Activated naive CD4-positive, alpha-beta T cell (primary cell): Measurements from ENCODE around the gene NOP16.
"Not testable (repeated sequence)": the region's sequence is repeated elsewhere in the genome, so short reads cannot be mapped to it uniquely, and the experiment has no call there.

Experiments
- DNase-seq, 4 experiments: peaks; one replicate each; lab custom pipeline; 2025; lab: John Stamatoyannopoulos, UW

NOP16 gene

DNA sequence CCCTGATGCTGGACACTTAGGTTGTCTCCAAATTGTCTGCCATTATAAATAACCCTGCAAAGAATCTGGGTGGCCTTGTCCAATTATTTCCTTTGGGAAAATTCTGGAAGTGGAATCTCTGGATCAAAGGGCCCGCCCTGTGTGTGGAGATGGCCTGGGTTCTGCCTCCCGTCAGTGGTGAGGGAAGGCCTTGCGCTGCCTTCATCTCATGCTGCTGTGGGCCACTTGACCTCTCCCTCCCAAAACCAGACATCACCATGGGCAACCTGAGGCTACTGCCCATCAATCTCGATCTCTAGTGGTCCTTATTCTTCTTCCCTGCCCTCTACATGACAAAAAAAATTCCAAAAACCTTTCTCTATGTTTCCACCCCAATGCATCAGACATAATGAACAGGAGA lies 21.4 kb upstream of the NOP16 start:
- no peak for DNase-seq

DNA sequence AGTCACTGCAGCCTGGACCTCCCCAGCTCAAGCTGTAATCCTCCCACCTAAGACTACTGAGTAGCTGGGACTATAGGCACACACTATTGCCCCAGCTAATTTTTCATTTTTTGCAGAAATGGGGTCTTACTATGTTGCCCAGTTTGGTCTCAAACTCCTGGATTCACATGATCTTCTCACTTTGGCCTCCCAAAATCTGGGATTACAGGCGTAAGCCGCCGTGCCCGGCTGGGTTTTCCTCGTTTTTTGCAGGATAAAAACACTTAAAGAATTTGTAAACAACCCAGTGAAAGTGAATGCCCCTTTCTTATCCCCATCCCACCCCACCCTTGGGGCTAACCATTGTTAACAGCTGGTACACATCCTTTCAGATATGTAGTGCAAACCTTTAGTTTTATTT lies 20.2 kb upstream of the NOP16 start:
- DNase-seq: no peak

DNA sequence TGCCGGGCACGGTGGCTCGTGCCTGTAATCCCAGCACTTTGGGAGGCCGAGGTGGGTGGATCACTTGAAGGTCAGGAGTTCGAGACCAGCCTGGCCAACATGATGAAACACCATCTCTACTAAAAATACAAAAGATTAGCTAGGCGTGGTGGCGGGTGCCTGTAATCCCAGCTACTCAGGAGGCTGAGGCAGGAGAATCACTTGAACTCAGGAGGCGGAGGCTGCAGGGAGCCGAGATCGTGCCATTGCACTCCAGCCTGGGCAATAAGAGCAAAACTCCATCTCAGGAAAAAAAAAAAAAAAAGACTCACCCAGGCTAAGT lies 19.8 kb upstream of the NOP16 start:
- DNase-seq: not testable (repeated sequence)

DNA sequence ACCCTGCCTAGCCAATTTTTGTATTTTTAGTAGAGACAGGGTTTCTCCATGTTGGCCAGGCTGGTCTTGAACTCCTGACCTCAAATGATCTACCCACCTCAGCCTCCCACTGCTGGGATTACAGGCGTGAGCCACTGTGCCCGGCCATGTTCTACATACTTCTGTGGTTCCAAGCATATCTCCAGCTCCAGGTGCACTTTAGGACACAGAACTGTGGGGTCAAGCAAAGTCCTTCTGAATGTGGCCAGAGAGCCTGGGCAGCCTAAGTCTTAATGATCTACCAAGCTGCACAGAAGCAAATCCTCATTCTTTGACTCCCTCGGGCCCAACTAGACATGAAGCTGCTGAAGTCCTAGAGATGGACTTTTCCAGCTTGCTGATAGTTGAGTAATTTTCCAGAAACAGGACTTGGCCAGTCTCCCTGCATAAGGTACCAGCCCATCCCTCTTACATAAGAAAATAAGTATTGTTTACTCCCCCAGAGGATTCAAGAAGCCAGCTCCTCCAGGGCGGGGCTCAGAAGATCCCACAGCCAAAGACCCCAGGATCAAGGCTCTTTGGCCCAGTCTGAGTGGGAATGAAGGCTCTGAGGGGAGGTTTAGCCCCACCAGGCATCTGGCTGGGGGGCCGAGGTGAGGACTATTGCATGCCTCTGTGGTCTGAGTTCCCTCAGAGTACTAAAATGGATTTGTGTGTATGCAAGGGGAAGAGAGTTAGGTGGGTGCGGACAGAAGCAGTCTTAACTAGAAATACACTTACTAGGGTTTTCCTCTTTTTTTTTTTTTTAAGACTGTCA lies 19.3 kb upstream of the NOP16 start:
- DNase-seq: no peak

DNA sequence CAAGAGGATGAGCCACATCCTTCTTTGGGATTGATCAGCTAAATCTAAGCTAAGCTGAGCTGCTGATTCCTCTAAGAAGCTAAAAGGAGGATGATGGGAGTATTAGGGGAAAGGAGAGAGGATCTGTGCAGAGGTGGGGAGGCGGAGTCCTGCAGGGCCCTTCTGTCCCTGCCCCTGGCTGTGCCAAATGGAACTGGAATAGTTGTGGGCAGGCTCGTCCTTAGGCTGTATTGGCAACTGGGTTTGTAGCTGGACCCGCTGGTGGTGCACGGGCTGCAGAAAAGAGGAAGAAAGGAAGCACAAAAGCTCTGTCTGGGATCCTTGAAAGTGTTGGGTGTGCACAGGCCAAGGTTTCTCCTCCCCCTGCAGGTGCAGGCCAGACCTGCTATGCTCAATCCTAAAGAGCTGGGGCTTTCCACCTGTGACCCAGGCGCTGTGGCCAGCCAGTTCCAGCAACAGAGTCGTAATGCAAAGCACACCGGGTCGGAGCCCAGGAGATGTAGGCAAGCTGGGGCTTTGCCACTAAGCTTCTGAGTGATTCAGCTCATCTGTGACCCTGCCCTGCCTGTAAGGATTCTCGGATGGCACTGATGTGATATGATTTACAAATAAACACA lies 18.1 kb upstream of the NOP16 start:
- DNase-seq: no peak

DNA sequence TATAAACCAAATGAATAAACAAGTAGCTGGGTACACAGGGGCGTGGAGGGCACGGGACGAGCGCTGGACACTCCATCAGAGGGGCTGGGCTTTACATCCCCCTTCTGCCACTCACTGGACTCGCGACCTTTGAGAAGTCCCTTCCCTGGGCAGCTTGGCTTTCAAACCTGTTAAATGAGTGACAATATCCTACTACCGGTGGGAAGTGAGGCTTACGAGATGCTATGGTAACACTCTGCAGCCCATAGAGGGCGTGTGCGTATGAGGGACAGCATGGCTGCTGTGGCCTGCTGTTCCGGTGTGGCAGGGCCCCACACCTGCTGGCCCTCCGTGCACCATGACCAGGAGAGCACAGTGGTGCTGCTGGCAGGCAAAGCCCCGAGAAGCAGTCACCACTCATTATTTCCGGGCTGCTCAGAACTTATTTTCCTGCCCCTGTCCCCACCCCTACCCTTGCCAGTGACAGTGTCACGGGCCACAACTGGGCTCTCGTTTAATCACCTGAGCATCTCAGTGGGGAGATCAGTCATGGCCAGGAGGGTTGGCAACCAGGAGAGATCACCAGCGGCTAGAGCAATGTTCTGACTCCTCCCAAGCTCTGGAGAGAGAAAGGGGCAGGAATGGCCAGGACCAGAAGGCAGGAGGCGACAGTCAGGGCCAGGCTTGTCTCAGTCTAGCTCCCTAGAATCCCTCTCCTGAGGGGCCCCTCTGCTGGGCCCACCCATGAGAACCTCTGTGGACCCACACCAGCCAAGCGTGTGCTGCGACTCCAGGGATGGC lies 17.4 kb upstream of the NOP16 start:
- no peak for DNase-seq

DNA sequence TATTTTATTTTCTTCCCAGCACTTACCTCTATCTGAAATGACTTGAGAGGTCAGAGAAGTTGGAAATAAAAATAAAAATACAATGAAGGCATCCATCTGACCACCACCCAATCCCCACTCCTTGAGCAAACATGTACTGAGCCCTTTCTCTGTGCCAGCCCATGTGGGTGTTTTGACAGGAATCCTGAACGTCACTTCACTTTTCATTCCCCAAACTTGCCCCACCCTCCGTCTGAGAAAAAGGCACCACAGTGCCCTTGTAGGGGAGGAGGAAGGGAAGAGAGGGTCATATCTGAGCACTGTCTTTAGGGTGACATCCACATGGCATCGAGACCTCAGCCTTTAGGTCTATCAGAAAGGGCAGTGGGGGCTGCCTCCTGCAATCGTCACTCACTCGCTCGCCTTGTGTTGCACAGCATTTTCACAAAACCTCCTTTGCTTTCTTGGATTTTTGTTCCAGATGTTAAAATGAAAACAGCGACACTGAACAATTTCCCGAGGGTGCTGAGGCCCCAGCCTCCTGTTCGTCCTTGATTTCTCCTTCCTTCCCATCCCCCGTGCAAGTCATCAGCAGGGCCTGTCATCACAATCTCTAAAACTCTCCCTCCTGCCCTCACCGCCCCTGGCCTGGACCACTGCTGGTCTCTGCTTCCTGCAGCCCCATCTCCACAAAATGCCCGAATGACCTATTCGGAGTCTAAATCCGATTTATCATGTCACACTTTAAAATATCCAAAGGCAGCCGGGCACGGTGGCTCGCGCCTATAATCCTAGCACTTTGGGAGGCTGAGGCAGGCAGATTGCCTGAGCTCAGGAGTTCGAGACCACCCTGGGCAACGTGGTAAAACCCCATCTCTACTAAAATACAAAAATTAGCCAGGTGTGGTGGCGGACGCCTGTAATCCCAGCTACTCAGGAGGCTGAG lies 13.1 kb upstream of the NOP16 start:
- no peak for DNase-seq

DNA sequence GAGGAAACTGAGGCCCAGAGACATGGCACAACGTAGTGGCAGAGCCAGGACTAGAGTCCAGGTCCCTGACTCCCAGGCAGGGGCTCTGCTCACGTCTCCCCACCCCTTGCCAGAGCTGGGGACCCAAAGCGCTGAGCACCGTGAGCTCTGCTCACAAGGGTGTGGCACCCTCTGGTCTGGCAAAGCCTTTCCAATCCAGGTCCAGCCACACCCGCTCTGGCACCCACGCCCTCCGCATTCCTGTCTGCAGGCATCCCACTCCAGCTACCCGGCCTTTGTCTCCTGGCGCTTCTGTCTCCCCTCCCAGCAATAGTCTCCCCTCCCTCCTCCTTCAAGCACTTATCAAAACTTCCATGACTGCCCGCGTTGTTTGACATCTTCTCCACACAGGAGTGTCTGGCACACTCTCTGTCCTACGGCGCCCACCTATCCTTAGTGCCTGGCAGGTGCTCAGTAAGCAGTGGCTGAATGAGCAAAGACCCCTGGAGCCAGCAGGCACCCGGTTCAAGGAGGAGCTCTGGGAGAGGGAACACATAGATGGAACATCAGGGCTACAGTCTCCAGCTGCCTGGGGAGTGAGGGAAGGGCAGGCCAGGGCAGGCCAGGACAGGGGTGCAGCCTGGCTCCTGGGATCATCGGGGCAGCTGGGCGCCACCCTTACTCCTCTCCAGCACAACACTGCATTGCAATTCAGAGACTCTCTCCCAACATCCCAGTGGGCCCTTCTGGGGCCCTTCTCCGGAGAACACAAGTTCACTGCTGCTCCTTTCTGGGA lies 12.2 kb upstream of the NOP16 start:
- no peak for DNase-seq

DNA sequence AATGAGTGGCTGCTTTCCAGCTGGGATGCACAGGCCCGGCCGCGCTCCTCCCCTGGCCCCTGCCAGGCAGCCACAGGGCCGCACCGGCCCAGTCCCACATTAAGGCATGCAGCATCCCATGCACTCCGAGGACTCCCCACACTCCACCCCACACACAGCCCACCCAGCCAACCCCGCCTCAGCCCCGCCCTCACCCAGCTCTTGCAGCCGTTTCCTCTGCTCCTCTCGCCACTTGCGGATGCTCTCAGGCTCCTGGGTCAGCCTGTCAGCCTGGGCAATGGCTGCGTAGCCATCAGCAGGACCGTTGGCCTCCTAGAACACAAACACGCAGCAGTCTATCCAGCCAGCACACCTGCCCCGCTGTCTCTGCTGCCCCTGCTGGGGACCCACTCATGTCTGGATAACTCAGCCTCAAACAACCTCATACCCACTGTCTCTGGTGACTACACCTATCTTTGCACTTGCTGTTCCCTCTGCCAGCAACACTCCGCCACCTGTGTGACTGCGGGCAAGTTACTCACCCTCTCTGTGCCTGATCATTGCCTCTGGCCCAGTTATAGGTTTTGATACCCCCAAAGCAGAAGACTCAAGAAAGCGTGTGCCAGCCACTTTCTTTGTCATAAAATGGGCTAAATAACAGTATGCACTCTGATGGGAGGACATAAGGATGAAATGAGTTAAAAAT lies 9.5 kb upstream of the NOP16 start:
- no peak for DNase-seq

DNA sequence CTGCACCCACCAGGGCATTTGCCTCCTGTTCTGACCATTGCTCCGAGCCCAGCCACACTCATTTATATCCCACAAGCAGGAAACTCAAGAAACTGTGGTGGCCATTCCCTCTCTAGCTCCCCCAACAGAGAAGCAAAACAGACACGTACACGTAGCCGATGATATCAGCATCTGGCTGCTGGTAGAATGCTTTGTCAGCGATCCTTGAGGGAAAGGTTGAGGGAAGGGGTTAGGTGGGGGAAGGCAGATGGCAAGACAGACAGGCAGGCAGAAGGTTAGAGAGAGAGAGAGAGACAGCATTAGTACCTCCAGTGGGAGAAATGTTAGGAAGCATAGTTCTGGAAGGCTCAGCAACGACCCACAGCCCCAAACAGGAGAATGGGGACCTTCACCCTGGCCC lies 7.9 kb upstream of the NOP16 start:
- DNase-seq: no peak

DNA sequence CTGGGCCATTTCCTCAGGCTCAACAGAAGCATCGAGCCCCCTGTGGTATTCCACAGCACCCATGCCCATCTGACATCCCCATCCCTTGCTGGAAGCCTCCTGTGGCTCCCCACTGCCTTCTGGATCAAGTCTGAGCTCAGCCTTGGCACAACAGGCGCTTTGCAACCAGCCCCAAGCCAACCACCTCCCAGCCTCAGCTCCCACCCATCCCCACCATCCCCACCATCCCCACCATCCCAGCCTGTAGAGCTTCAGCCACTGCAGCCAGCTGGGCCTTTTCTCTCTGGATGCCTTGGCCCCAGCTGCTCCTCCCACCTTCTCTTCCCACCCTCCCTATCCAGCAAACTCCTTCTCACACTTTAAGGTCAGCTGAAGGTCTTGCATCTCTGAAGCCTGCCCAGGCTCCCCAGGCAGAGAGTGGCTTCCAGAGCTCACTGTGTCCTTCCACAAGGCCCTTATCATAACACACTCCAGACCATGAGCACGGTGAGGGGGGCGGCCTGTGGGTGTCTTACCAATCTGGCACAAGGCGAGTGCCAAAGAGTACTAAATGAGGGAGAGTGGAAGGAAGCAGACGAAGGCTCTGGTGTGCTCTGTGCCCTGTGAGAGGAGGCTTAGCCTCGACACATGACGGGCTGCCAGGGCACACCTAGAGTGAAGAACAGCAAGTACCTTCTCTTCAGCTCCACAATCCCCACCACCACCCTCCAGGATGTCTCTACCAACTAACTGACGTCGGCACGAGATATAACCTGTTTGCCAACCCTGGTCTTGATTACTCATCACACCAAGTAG lies 6.7 kb upstream of the NOP16 start:
- no peak for DNase-seq

DNA sequence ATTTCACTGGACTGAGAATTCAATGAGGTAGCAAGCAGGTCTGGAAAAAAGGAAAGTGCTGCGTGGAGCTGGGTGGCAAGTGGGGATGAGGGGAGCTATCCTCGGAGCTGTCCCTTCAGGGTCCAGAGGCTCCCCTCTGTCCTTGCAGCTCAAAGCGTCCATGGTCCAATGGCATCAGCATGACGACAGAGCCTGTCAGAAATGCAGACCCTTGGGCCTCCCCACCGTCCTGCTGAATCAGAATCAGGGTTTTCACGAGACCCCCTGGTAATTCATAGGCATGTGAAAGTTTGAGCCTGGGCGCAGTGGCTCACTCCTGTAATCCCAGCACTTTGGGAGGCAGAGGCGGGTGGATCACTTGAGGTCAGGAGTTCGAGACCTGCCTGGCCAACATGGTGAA lies 5.7 kb upstream of the NOP16 start:
- DNase-seq: no peak

DNA sequence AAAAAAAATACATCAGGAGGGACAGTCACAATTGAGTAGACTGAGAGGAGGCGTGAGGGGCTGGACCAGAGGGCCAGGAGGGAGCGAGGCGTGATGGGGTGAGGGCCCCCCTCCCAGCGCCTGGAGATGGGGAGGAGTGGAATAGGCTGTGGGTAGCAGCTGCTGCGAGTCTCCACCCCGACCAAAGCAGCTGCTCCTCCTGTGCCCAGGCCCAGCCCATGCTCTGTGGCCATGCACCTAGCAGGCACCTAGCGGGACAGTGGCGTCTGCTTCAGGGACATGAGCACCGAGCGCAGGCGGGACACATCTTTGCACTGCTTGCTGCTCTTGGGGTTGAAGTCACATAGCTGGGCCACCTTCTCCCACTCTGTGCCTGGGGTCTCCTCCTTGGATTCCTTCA lies 4.1 kb upstream of the NOP16 start:
- no peak for DNase-seq

DNA sequence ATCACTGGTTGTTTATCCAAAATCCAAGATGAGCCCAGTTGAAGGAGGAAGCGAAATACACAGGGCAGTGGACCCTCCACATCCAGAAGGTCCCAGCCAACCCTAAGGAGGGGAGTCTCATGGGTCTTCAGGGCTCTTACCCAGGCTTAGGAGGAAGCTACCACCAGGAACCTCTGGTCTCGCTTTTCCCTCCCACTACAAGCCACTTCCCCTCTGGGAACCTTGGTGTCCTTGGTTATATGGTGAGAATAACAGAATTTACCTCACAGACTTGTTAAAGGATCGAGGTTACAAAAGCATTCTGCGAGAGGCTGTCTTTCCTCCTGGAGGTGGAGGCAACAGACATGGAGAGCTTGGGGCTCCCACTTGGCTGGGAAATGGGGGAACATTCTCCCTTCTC lies 3.6 kb upstream of the NOP16 start:
- DNase-seq: no peak

DNA sequence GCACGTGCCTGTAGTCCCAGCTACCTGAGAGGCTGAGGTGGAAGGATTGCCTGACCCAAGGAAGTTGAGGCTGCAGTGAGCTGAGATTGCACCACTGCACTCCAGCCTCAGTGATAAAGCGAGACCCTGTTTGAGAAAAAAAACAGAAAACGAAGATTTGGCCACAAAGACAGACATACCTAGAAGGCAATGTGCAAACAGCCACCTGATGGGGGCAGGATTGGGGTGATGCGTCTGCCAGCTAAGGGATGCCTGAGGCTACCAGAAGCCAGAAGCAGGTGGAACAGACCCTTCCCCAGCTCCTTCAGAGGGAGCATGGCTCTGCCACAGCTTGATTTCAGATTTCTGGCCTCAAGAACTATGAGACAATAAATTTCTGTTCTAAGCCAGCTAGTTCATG lies 3.1 kb upstream of the NOP16 start:
- DNase-seq: no peak

DNA sequence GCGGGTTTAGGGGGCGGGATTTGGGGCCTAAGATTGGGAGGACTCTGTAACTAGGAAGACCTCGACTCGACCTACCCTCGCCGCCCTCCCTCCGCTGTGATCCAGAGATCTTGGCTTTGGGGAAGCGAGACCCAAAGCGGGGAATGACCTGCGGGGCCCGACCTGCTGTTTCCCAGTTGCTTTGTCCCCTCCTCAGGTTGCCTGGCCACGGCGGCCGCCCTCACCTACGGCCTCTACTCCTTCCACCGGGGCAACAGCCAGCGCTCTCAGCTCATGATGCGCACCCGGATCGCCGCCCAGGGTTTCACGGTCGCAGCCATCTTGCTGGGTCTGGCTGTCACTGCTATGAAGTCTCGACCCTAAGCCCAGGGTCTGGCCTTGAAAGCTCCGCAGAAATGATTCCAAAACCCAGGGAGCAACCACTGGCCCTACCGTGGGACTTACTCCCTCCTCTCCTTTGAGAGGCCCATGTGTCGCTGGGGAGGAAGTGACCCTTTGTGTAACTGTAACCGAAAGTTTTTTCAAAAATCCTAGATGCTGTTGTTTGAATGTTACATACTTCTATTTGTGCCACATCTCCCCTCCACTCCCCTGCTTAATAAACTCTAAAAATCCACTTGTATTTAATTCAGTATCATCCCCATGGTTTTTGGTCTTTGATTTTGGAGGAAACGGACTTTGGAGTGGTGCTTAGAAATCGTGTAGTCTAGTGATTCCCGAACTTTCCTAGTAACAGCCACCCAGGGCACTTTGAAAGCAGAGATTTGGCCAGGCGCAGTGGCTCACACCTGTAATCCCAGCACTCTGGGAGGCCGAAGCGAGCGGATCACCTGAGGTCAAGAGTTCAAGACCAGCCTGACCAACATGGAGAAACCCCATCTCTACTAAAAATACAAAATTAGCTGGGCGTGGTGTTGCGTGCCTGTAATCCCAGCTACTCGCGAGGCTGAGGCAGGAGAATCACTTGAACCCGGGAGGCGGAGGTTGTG lies 1.0 kb upstream of the NOP16 start:
- DNase-seq: peak in 1 of 4 experiments; percentile 71

DNA sequence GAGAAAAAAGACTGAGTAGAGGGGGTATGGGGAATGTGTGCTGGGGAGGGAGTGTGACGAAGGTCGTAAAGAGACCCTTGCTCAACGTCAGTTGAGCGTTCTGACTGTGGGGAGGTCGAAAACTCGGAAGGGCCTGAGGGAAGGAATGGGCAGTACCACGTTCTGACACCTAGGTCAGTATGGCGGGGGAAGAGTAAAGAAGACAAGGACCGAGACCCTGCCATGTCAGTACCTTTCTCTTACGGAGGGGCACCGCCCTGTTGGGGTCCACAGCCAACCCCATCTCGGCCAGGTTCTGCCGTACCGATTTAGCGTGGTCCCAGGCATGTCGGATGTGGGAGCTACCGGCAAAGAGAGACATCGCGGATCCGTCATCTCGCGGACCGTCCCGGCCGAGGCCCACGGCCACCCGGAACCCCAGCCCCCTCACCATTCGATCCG lies 375 bp downstream of the NOP16 start:
- DNase-seq: no peak

DNA sequence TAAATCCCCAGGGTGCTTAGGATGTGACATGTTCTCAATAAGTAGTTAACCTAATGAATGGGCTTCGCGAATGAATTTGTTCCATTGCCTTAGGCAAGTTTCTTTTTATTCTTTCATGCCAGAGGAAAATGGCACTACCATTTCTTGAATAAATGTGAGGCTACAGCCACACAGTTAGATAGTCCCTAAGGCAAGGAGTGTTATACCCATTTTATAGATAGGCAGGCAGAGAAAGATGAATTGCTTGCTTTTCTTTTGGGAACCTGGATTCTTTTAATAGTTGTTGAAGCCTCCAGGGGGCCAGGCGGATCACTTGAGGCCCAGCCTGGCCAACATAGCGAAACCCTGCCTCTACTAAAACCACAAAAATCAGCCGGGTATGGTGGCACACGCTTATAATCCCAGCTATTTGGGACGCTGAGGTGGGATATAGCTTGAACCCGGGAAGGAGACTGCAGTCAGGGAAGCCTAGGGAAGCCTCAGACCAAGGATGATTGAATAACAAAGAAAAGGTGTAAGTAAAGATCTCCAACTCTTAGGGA lies 943 bp downstream of the NOP16 start:
- no peak for DNase-seq
